C4-2B (cell line): ENCODE measurements around the gene BORCS5.
A peak's percentile ranks its signal among the peaks of the same experiment; 100 is the strongest.

ENCODE experiments used
- H3K27ac ChIP-seq: fragments of 450-650 bp; 2 replicates; pipeline ENCODE4 v1.5.1; 2017
- CTCF ChIP-seq: fragments of 450-650 bp; conservative IDR thresholded peaks from 2 replicates; pipeline ENCODE4 v1.5.1; 2017; ENCODE audit warnings: mild to moderate bottlenecking
- ZFX ChIP-seq: fragments of 450-650 bp; IDR thresholded peaks from 2 replicates; pipeline ENCODE4 v1.6.1; 2017

BORCS5 gene

GRCh38 chr12:12445165-12445881, 88.4 kb downstream of the BORCS5 start:
- TF ChIP-seq ZFX (no peak), CTCF (no peak)
- no peak overlapping the region for H3K27ac ChIP-seq

GRCh38 chr12:12445882-12446181, 89.0 kb downstream of the BORCS5 start:
- H3K27ac ChIP-seq = no peak overlapping the region

GRCh38 chr12:12446786-12447185, 89.9 kb downstream of the BORCS5 start:
- TF ChIP-seq CTCF (no peak), ZFX (no peak)
- no peak overlapping the region for H3K27ac ChIP-seq

More at GRCh38 chr12:12445882-12446181, 89.0 kb downstream of the BORCS5 start:
- no peak for TF ChIP-seq ZFX

GRCh38 chr12:12447236-12447635, 90.4 kb downstream of the BORCS5 start:
- TF ChIP-seq ZFX = no peak
- TF ChIP-seq CTCF = no peak
- H3K27ac ChIP-seq = no peak overlapping the region

GRCh38 chr12:12447837-12448236, 91.0 kb downstream of the BORCS5 start:
- H3K27ac ChIP-seq = no peak overlapping the region
- TF ChIP-seq ZFX = no peak
- TF ChIP-seq CTCF = no peak

- TF ChIP-seq ZFX (no peak), CTCF (no peak)
- peak overlapping the region; percentile 81 for H3K27ac ChIP-seq
These were observed 92.7 kb downstream of the BORCS5 start for GRCh38 chr12:12449533-12450025.

- peak overlapping the region; percentile 81 for H3K27ac ChIP-seq
These were observed 93.2 kb downstream of the BORCS5 start for GRCh38 chr12:12450043-12450471.

More at GRCh38 chr12:12450043-12450471, 93.2 kb downstream of the BORCS5 start:
- TF ChIP-seq CTCF = no peak
- no peak for TF ChIP-seq ZFX
